Fibroblast of the aortic adventitia (primary cell): ENCODE results near the gene GPRASP1. TPM values are rescaled to one million over a fixed set of nuclear protein-coding genes. Genes with fewer than 3 reads are reported as not detected.

Experiments
- DNase-seq: peaks from one replicate; pipeline ENCODE4 v3.0.0-alpha.2; 2010; ENCODE audit warnings: low read depth
- H3K4me3 ChIP-seq: 2 replicates; pipeline ENCODE4 v1.5.1; 2011; ENCODE audit warnings: low read depth, mild to moderate bottlenecking, control low read depth, low read length, moderate library complexity
- total RNA-seq: library from RNA; depleted of rRNA; stranded (reverse); fragments of >200 nt; gene quantifications from 2 replicates; pipeline ENCODE4 v1.2.3, GENCODE V29; 2012; ENCODE audit warnings: low replicate concordance
- TF ChIP-seq, protein P1 (sequence below): IDR thresholded peaks from 2 replicates; pipeline ENCODE4 v1.5.1; 2011; ENCODE audit warnings: mild to moderate bottlenecking, low read length, control low read depth, inconsistent platforms; ENCODE audit not compliant: insufficient read depth

GPRASP1 gene, protein sequence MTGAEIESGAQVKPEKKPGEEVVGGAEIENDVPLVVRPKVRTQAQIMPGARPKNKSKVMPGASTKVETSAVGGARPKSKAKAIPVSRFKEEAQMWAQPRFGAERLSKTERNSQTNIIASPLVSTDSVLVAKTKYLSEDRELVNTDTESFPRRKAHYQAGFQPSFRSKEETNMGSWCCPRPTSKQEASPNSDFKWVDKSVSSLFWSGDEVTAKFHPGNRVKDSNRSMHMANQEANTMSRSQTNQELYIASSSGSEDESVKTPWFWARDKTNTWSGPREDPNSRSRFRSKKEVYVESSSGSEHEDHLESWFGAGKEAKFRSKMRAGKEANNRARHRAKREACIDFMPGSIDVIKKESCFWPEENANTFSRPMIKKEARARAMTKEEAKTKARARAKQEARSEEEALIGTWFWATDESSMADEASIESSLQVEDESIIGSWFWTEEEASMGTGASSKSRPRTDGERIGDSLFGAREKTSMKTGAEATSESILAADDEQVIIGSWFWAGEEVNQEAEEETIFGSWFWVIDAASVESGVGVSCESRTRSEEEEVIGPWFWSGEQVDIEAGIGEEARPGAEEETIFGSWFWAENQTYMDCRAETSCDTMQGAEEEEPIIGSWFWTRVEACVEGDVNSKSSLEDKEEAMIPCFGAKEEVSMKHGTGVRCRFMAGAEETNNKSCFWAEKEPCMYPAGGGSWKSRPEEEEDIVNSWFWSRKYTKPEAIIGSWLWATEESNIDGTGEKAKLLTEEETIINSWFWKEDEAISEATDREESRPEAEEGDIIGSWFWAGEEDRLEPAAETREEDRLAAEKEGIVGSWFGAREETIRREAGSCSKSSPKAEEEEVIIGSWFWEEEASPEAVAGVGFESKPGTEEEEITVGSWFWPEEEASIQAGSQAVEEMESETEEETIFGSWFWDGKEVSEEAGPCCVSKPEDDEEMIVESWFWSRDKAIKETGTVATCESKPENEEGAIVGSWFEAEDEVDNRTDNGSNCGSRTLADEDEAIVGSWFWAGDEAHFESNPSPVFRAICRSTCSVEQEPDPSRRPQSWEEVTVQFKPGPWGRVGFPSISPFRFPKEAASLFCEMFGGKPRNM (N-terminal part only)
- total RNA-seq = 2.5 and 11.5 TPM in 2 replicates

DNA sequence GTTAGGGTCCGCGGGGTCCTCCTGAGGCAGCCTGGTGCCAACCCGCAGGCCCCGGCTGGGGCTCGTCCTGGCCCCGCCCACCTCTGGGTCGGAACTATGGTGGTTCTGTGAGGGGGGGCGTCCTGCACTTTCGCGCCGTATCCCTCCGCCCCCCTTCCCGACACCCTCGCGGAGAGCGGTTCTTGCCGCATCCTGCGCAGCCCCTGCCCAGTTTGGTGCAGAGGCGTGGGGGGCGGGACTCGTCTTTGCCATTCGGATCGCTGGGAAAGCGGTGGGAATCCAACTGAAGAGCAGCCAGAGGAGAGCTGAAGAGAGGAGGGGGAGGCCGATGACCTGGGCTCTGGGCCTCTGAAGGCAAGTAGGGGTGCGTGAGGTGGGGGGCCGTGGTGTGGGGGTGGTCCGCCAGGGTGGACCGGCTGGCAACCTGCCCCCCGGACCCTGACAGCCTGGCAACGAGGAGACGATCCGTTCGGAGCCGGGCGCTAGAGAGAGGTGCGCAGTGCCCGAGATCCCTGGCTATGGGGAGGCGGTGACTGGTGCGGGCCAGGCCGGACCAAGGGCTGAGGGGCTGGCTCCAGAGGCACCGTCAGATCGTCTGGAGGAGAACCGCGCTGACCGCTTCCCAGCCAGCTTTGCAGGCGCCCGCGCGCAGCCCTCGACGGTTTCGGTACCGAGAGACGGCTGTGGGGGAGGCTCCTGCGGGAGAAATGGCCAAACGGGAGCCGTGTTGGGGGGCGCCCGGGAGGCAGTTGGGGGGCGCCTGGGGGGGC is at the start of gene GPRASP1:
Gene GPRASP1, plus strand, starts transcription at position 242 of the 770 bp plus-strand sequence. CDS start 2,431 bp downstream, outside the sequence.
- TF ChIP-seq, protein P1, sequence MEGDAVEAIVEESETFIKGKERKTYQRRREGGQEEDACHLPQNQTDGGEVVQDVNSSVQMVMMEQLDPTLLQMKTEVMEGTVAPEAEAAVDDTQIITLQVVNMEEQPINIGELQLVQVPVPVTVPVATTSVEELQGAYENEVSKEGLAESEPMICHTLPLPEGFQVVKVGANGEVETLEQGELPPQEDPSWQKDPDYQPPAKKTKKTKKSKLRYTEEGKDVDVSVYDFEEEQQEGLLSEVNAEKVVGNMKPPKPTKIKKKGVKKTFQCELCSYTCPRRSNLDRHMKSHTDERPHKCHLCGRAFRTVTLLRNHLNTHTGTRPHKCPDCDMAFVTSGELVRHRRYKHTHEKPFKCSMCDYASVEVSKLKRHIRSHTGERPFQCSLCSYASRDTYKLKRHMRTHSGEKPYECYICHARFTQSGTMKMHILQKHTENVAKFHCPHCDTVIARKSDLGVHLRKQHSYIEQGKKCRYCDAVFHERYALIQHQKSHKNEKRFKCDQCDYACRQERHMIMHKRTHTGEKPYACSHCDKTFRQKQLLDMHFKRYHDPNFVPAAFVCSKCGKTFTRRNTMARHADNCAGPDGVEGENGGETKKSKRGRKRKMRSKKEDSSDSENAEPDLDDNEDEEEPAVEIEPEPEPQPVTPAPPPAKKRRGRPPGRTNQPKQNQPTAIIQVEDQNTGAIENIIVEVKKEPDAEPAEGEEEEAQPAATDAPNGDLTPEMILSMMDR = no peak
- peak; percentile 13 for DNase-seq
- peak within 1 kb of the TSS; percentile 62 for H3K4me3 ChIP-seq

GRCh38 chrX:102604327-102604726 is 47.0 kb upstream of the GPRASP1 start:
- TF ChIP-seq, protein P1 = no peak
- no peak overlapping the region for H3K4me3 ChIP-seq
- no peak for DNase-seq

- no peak for DNase-seq
- TF ChIP-seq, protein P1 = no peak
- no peak overlapping the region for H3K4me3 ChIP-seq
Measured at GRCh38 chrX:102606115-102606514, 45.2 kb upstream of the GPRASP1 start.

DNA sequence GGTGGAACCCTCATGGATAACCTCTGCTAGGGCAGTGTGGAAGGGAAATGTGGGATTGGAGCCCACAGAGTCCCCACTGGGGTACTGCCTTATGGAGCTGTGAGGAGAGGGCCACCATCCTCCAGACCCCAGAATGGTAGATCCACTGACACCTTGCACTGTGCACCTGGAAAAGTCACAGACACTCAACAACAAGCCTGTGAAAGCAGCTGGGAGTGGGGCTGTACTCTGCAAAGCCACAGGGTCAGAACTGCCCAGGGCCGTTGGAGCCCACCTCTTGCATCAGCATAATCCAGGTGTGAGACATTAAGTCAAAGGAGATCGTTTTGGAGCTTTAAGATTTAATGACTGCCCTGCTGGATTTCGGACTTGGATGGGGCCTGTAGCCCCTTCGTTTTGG is 40.4 kb upstream of the GPRASP1 start:
- TF ChIP-seq, protein P1 = no peak
- no peak overlapping the region for H3K4me3 ChIP-seq

DNA sequence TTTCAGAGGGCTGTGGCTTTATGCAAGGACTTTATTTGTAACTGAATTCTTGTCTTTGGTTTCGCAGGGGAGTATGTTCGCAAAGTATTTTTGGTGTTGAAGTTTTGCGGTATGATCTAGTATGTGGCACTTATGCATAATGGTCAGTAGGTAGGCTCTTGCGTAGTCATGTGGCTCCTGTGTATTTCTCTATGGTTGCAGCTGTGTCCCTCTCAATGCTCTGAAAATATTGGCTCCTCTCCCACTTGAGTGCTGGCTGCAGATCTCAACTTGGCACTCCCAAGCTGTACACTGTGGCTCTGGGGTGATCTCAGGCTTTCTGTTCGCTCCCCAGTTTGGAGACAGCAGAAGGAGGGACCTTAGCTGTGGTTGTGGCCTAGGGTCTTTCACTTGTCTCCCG is 27.2 kb upstream of the GPRASP1 start:
- no peak overlapping the region for H3K4me3 ChIP-seq
- TF ChIP-seq, protein P1 = no peak
- DNase-seq = peak; percentile 18

More for the DNA sequence above, 40.4 kb upstream of the GPRASP1 start:
- DNase-seq = no peak

DNA sequence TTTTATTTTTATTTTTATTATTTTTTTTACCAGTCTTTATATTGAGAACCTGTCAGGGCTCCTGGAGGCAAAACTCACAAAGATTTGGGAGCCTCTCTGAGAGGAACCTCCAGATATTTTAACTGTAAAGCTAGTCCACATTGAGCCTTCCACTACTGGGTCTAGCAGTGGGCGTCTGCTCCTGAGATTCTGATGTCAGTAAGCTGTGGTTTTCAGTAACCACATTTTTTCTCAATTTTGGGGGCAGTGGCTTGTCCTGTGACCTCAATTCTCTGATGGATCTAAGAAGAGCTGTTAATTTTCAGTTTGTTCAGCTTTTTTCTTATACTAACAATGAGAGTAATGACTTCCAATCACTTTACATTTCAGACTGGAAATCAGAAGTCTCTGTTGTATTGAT is 23.6 kb upstream of the GPRASP1 start:
- no peak overlapping the region for H3K4me3 ChIP-seq
- DNase-seq = no peak
- TF ChIP-seq, protein P1 = no peak
